Mucosa of gallbladder (tissue), 1 donor: ENCODE data around the gene PC. TPM values are rescaled to one million over a fixed set of nuclear protein-coding genes. Genes with fewer than 3 reads are reported as not detected.

Experiments
- DNase-seq: peaks from one replicate; pipeline ENCODE4 v3.0.0-alpha.2; 2020; ENCODE audit warnings: low spot score
- total RNA-seq: library from RNA; stranded (reverse); gene quantifications from one replicate; pipeline ENCODE4 v1.2.1, GENCODE V29; 2021
- donor health status: DM: no; HTN: no; CAD: no.

Gene PC
- total RNA-seq, 1 donor from 2014 or later: 24.7 TPM

DNA sequence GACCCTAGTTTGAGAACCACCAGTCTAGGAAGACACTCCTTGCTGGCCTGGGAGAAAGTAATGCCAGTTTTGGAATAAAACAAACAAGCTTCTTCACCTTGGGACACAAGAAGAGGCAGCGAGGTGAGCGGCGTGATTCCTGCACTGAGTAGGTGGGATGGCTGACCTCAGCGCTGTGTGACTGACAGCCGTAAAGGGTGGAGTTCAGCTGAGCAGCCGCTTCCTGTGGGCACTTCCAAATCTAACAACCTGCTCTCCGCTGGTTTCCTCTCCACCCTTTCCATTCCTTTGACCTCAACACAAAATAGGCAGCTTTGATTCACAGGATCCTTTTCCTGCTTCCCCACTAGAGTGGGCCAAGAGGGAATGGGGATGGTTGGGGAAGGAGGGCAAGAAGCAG, 45.8 kb downstream of the PC start:
- DNase-seq: no peak

DNA sequence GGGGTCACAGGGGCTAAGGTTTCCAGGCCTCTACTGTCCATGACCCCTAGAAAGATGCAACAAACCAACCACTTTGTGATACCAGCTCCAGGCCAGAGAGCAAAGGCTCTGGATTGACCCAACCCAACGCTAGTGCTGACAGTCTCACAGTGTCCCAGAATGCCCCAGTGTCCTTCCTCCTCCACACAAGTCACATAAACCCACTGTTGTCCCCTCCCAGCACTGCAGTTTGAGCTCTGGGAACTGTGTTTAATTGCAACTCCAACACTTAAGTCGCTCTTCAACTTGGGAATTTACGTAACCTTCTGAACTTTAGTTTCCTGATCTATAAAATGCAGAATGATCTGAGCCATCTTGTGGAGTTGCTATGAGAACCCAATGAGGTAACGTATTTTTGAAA, 47.5 kb downstream of the PC start:
- DNase-seq: no peak

- no peak for DNase-seq
Observed at GRCh38 chr11:66910016-66910415, 48.2 kb downstream of the PC start.

DNA sequence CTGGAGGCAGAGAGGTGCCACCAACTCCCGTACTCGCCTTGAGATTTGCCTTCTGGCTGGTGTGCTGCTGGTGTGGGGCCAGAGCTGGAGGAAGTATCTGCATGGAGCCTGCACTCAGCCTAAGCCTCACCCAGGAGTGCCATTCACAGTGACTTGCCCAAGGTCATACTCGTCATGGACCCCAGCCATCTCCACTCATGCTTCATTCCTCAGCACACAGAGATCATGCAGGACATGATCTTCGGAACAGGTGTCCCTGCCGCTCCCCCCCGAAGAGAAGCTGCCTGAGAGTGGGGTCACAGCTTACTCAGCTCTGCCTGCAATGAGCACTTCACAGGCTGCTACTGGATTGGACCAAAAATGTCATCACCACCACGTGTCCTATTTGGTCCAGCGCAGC, 49.0 kb downstream of the PC start:
- DNase-seq: no peak

DNA sequence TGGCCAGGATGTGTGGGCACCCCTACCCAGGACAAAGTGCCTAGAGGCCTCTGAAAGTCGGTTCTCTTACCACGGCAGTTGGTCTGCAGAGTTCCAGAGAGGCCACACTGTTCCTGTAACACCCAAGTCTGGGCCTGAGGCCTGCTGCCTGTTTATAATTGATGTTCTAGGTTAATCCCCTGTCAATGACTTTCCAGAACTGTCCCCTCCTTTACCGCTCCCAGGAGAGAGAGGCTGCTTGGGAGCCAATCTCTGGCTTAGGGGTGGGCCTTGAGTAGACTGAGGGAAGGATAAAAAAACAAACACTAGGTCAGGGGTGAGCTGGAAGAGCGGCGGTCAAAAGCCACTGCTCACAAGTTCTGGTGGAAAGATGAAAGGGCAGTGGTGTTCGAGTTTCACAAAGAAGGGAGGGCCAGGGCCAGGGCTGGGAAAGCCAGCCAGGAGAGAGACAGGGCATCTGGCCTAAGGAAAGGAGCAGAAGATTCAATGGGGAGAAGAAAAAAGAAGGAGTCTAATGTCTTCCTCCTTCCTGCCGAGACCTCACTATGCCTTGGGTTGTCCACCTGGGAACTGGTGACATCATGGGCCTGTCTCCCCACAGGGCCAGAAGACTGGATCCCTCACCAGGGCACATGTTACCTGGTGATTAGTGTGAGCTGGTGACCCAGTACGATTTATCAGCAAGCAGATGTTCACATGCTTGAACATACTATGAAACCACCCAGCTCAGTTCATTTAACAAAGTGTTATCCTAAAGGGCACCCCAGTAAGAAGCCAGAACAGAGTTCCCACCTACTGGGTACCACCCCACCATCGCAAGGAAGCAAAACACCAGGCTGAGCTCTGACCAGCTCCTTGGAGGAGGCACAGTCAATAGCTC, 50.2 kb downstream of the PC start:
- no peak for DNase-seq

- no peak for DNase-seq
Observed at GRCh38 chr11:66906061-66906733, 52.0 kb downstream of the PC start.

DNA sequence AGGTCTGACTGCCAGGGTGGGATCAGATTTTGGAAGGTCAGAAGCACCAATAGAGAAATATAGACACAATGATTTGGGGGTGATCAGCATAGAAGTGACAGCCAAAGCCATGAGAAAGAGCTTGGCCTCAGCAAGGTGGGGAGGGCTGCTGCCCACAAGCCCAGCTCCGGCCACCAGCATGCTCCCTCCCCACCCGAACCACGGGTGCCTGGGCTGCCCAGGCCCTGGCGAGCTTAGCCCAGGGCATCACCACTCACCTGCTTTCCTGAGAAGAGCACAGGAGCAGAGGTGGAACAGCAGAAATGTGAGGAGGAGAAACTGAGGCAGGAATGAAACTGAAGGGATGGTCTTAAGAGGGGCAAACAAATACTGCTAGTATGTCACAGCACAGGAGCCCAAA, 52.6 kb downstream of the PC start:
- DNase-seq: no peak

DNA sequence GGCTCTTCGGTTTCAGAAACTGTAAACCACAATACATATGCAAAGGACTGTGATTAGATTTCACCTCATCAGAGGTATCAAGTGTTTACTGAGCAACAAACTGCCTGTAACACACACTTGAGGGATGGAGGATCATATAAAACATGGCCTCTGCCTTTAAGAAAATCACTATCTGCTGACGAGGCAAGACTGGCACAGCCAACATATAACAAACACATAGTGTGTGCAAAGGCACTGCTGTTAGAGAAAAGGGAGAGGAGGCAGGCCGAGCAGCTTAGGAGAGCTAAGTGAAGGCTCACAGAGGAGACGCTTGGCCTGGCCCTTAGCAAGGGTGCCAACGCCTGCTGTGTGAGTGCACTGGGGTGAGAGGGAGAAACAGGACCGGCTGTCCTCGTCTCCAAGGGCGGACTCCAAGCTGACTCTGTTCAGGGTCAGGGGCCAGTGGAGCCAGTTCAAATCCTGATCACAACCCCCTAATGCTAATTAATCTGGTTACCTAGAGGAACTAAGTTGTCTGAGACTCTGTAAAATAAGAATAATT, 53.1 kb downstream of the PC start:
- DNase-seq: no peak

DNA sequence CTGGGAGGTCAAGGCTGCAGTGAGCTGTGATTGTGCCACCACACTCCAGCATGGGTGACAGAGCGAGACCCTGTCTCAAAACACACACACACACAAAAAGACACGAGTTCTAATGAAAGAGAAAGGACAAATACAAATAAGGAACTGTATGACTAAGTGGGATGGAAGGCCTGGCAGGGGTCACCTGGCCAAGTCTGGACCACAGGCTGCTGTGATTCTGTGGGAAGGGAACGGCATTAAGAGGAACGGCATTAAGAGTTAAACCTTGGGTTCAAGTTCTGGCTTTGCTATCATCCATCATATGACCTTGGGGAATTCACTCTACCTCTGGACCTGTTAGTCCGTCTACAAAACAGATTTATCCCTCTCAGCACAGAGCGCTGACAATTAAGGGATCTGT, 53.6 kb downstream of the PC start:
- no peak for DNase-seq

GRCh38 chr11:66904055-66904454, 54.1 kb downstream of the PC start:
- no peak for DNase-seq

DNA sequence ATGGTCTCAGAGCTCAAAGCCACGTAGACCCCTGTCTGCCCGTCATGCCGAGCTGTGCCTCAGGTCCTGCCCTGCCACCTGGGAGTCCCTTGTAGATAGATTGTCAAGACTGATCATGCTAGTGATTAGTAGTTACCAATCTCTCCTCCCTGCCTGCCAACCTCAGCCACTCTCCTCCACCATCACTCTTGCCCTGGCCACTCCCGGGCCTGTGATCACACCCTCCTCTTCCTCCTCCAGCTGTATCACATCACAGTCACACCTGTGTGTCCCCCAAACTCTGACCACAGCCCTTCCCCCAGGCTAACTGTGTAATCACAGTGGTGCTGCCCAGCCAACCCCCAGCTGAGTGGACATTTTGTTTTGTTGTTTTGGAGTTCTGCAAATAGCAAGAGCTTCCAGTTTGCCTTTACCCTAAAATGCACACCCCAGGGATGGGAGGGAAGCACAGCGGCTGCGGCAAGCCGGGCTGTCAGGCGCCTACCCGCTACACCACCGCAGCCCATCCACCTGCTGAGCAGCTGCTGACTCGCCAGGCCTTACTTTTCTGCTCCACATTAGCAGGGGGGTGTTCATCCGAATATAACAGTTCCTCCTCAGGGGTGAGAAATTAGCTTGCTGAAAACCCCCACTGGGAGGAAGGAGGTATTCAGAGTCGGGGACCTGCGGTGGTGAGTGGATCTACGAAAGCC, 55.6 kb downstream of the PC start:
- no peak for DNase-seq

DNA sequence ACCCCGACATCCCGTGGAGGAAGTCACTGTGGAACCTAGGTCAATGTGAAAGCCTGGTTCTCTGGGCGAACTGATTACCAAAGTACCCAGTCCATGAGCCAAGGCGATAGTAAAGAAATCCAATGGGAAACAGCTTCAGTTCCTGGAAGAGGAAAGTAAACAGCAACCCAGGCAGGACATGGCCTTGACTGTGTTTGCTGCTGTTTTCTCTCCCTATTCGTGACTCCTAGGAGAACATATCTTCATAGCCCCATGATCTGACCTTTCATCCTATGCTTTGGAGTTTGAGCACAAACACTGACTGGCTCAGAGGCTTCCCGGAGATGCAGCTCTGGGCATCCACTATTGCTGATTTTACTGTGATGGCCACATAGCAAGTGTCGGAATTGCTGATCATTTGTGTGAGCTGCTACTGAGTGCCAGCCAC, 56.2 kb downstream of the PC start:
- DNase-seq: no peak

- DNase-seq: no peak
Observed at GRCh38 chr11:66894141-66894540, 64.0 kb downstream of the PC start.

GRCh38 chr11:66892911-66893310, 65.3 kb downstream of the PC start:
- no peak for DNase-seq

DNA sequence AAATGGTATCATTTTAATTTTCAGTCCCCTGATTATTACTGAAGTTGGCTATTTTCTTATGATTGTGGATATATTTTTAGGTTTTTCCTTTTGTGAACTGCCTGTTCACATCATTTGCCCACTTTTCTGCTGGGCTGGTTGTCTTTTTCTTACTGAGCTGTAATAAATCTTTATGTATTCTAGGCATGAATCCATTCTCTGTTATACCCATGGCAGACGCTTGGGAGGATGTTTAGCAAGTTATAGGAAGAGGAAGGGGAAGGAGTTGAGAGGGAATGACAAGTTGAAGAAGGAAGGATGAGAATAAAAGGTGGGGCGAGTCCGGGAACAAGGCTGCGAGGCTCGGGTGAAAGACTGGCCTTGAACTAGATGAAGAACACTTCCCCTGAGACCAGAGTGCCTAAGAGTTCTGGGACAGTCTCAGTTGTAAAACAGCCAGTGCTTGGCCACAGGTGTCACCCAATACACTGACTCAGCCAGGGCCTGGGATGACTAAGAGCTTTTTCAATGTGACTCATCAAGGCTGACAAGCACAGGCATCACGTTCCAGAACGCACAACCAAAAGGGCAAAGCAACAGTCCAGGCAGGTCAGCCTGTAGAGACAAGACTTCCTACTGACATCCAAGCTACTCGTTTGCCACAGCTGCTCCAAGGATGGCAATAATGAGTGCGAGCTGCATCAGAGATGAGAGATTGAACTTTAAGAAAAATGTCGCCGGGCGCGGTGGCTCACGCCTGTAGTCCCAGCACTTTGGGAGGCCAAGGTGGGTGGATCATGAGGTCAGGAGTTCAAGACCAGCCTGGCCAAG, 66.1 kb downstream of the PC start:
- DNase-seq: peak; percentile 76

DNA sequence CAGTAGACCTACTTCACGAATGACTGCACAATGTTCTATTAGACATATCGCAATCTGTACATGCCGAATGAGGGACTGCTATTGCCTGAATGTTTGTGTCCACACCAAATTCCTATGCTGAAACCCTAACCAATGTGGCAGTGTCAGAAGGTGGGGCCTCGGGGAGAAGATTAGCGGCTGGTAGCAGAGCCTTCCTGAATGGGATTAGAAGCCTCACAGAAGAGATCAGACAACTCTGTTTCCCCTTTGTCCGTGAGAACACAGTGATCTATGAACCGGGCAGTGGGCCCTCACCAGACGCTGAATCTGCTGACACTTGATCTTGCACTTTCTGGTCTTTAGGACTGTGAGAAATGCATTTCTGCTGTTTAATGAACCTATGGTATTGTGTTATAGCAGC, 68.2 kb downstream of the PC start:
- no peak for DNase-seq

DNA sequence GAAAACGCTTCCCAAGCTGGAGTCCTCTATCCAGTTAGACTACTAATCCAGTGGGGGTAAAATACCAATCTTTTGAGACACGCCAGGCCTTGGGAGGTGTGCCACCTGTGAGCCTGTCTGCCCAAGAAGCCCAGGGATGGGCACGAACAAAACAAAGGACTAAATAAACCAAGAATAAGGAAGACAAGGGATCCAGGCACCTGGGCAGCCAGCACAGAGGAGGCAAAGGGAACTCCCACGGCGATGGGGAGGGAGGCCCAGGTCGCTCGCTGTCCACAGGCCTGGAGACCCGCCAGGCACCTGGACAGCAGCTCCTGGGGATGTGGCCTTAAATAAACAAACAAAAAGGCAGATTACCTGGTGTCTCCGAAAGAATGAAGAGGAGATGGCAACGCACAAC, 69.9 kb downstream of the PC start:
- no peak for DNase-seq

DNA sequence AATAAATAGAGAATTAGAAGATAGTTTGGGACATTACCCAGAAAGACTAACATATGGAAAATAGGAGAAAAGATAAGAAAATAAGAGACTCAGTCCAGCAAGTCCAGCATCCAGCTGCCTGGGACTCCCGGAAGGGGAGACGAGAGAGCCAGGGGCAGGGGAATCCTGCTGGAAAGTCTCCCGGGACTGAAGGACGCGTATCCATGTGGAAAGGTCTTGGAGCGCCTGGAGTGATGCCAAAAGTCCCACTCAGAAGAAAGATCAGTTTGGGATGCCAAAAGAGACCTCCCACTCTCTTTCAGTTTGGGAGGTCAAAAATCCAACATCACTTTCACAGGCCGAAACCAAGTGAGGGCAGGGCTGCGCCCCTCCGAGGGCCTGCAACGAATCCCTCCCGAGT, 70.7 kb downstream of the PC start:
- no peak for DNase-seq

DNA sequence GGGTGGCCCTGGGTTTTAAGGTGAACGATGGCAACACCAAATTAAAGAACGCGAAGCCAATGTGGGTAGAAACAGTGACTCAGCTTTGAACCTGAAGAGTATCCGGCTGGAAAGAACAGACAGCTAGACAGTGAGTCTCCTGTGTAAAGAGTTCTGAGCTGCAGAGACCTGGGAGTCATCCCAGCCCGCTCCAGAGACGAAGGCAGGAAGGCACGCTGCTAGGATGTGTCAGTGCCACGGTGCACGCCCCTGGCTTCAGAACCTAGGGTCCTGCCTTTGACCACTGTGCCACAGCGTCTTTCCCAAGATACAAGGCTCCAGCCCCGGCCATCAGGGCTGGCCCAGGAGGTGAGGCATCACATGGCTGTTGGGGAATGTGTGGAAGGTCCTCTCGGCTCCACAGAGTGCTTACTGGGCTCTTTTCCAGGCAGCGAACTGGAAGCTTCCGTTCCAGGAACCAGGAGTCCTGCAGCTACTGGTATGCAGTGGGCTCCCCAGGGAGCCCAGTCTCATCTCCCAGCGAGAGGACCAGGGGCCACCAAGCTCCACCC, 71.4 kb downstream of the PC start:
- DNase-seq: no peak

- DNase-seq: no peak
Observed at GRCh38 chr11:66885950-66886440, 72.2 kb downstream of the PC start.

- DNase-seq: no peak
Observed at GRCh38 chr11:66885469-66885868, 72.7 kb downstream of the PC start.
